Mucosa of descending colon (tissue), 3 donors: Measurements from ENCODE around the gene ZDHHC7. TPM values are rescaled to one million over a fixed set of nuclear protein-coding genes. Genes with fewer than 3 reads are reported as not detected.

Experiments
- ATAC-seq: fragments of 200-7000 bp; cut with Tn5 transposase; one replicate; pipeline ENCODE4 v1.9.1; 2020; ENCODE audit warnings: mild to moderate bottlenecking, moderate library complexity
- DNase-seq, 3 donors: peaks; one replicate each; pipeline ENCODE4 v3.0.0-alpha.2; 2020
- H3K36me3 ChIP-seq: fragments of 200-600 bp; one replicate; pipeline ENCODE4 v1.8.0; 2021; ENCODE audit warnings: low read depth, mild to moderate bottlenecking
- H3K4me1 ChIP-seq: fragments of 200-600 bp; one replicate; pipeline ENCODE4 v1.8.0; 2021; ENCODE audit warnings: low read depth, mild to moderate bottlenecking
- H3K4me3 ChIP-seq: fragments of 200-600 bp; one replicate; pipeline ENCODE4 v1.8.0; 2021; ENCODE audit warnings: mild to moderate bottlenecking
- H3K9me3 ChIP-seq: fragments of 200-600 bp; one replicate; pipeline ENCODE4 v1.8.0; 2021; ENCODE audit warnings: mild to moderate bottlenecking
- intact Hi-C, 2 donors: fragments of 100-400 bp; cut with DNase I in 1 of 2; cut with micrococcal nuclease in 1 of 2; formaldehyde crosslinking; loops; one replicate each; pipeline versions ENCODE4 v1.11.0 to v1.11.1; 2022; cut with DNase I, micrococcal nuclease
- long read RNA-seq, 2 donors: library from polyadenylated mRNA; unstranded; transcript quantifications; one replicate each; pipeline ENCODE4 v2.0.0, GENCODE V29; 2019 to 2021
- total RNA-seq, 3 donors: library from RNA; stranded (reverse); fragmentation: NEBNext Ultra II Directional in 2 of 3; extraction: Animal tissue kit (Norgen Biotek cat#: 25700) in 2 of 3; gene quantifications; one replicate each; pipeline versions ENCODE4 v1.2.1 to v1.2.4, GENCODE V29; 2021 to 2023
- TF ChIP-seq, protein P1 (sequence below): fragments of 200-600 bp; IDR thresholded peaks from one replicate; pipeline ENCODE4 v1.8.0; 2022; ENCODE audit warnings: antibody characterized with exemption, mild to moderate bottlenecking
- donor health status: DM: no; HTN: no; CAD: no; lungs with moderate emphysema.
- donor health status: DM: no; HTN: no; CAD: no.
- donor health status: DM: no; HTN: yes; CAD: no.

The ZDHHC7 gene, protein sequence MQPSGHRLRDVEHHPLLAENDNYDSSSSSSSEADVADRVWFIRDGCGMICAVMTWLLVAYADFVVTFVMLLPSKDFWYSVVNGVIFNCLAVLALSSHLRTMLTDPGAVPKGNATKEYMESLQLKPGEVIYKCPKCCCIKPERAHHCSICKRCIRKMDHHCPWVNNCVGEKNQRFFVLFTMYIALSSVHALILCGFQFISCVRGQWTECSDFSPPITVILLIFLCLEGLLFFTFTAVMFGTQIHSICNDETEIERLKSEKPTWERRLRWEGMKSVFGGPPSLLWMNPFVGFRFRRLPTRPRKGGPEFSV
- 10 to 100 TPM; 69.8 to 96.1 (median 78.7) TPM for total RNA-seq
- long read RNA-seq, donor 1, transcript ZDHHC7-205 (5 exons, 582 nt), result minor isoform, 6 of 97 reads
- long read RNA-seq, donor 1, transcript ZDHHC7-203 (9 exons, 1,488 nt), result minor isoform, 28 of 97 reads
- long read RNA-seq, donor 1, transcript ZDHHC7-201 (8 exons, 3,442 nt), result major isoform, 41 of 97 reads
- long read RNA-seq, donor 1, partial matches to known transcripts, result 12 of 97 reads
- long read RNA-seq, donor 1, other reads (novel, unspliced or antisense), result 10 of 97 reads
- long read RNA-seq, donor 2, partial matches to known transcripts, result 3 of 5 reads
- long read RNA-seq, donor 2, other reads (novel, unspliced or antisense), result 0 of 5 reads

DNA sequence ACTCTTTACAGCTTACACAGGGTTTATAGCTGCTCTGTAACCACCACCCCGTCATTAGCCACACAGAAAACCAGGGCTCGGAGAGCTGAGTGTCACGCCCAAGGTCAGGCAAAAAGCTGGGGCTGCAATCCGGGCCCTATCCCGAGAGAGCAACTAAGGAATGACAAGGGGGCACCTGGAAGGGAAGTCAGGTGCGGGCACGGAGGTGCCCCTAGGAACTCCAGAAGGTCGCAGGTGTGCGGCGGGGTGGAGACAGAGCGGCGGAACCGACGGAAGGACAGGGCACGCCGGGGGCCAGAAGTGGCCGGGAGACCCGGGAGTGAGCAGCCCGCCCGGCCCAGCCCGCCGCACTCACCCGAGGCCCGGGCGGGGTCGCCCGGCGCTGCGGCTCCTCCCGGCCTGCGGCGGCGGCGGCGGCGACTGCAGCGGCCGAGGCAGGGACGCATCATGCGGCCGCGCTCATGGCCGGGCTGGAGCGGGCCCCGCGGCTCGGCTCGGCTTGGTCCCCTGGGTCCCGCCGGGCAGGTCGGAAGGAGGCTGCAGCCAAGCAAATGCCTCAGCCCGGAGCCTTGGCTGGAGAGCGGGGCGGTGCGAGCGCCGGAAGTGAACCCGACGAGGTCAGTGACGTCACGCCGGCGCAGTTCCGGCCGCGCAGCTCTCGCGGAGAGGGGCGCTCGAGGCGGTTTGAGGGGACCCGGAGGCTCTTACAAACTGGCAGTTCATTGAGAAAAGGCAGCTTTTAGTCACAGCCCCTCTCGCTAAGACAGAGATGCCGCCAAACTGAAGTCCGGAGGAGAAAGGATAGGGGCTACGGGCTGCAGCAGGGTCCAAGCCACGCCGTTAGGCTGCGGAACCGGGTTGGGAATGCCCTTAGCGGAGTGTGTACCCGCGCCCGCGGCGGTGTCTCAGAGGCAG lies at the start of gene ZDHHC7:
ZDHHC7 (minus strand) TSS at position 605 of the 915 bp plus-strand sequence. CDS start 20,917 bp downstream, outside the sequence.
- Histone ChIP-seq H3K9me3 (no peaks in the 10 kb centered on the region), H3K36me3 (no peaks in the 10 kb centered on the region), H3K4me3 (peak within 1 kb of the TSS; percentile 80), H3K4me1 (peaks cover 54% of the 10 kb centered on the region)
- intact Hi-C loops, result no loop called here
- peak; percentile 90 to 92 (median 92) for DNase-seq
- peak; percentile 84 for ATAC-seq
- TF ChIP-seq, protein P1, sequence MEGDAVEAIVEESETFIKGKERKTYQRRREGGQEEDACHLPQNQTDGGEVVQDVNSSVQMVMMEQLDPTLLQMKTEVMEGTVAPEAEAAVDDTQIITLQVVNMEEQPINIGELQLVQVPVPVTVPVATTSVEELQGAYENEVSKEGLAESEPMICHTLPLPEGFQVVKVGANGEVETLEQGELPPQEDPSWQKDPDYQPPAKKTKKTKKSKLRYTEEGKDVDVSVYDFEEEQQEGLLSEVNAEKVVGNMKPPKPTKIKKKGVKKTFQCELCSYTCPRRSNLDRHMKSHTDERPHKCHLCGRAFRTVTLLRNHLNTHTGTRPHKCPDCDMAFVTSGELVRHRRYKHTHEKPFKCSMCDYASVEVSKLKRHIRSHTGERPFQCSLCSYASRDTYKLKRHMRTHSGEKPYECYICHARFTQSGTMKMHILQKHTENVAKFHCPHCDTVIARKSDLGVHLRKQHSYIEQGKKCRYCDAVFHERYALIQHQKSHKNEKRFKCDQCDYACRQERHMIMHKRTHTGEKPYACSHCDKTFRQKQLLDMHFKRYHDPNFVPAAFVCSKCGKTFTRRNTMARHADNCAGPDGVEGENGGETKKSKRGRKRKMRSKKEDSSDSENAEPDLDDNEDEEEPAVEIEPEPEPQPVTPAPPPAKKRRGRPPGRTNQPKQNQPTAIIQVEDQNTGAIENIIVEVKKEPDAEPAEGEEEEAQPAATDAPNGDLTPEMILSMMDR, result no peak

DNA sequence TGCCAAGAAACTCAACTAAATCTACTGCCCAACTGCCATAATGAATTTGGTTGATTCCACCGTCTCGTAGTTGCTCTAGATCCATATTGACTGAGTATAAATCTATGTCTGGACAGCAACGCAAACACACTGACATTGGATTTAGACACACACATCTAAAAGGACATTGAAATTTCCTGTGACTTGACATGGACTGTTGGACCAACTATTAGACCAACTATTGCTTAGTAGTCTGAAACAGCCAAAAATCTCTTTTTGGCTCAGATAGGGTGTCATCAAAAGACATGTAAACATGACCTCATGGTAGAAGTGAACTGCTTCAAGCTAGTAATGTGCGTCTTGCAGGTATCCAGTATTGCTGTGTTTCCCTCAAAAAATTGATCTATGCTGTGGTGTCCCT lies 47.6 kb upstream of the ZDHHC7 start:
- TF ChIP-seq, protein P1, result no peak
- DNase-seq, result no peak
- H3K36me3 ChIP-seq, result no peaks in the 10 kb centered on the region
- intact Hi-C loops, result no loop called here
- H3K4me3 ChIP-seq, result no peak overlapping the region
- no peak for ATAC-seq
- no peaks in the 10 kb centered on the region for H3K9me3 ChIP-seq
- peaks cover 26% of the 10 kb centered on the region for H3K4me1 ChIP-seq

DNA sequence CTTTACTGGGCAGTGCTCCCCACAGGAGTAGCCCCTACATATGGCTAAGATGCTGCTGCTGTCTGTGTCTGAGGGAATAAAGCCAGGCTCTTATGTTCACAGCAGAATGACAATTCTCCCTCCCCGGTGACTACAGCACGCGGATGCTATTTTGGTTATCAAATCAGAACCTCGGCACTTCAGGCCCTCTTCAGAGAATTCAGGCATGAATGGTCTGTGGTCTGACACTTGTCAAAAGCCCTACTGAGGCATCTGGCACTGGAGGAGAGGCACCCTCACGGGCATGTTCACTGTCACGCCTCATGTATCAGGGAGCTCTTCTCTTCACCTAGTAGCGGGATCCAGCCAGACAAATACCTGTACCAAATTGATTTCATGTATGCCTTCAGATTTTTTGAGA lies 46.6 kb upstream of the ZDHHC7 start:
- DNase-seq (no peak), ATAC-seq (no peak)
- intact Hi-C loops, result no loop called here
- Histone ChIP-seq H3K9me3 (no peaks in the 10 kb centered on the region), H3K4me3 (no peak overlapping the region), H3K4me1 (peaks cover 26% of the 10 kb centered on the region), H3K36me3 (no peaks in the 10 kb centered on the region)
- TF ChIP-seq, protein P1, result no peak

DNA sequence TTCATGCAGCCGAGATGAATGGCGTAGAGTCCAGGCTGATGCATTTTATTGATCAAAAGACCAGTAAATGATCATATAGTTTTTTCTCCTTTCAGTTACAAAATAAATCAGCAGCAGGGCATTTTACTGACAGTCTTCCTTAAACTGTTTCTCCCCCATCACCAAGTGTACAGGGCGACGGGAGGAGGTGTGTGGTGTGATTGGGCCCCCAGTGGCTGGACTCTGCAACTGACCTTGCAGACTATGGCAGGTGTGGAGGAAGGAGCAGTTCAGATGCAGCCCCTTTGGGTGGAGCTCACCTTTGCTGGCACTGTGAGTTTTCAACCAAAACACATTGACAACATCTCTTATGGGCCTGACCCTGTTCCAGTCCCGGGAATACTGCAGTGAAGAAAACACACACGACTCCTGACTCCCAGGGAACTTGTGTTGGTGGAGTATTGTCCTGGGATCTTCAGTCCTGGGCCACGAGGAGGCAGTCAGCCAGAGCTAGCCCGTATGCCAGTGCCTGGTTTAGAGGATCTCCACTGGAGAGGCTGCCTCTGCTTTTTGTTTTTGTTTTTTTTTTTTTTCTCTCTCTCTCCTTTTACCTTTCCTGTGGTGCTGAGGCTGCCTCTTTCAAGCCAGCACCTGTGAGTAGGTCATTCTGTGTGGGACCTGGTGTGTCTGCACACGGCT lies 46.0 kb upstream of the ZDHHC7 start:
- ATAC-seq, result peak; percentile 71
- H3K36me3 ChIP-seq, result no peaks in the 10 kb centered on the region
- TF ChIP-seq, protein P1, result no peak
- intact Hi-C loops, result no loop called here
- peaks cover 26% of the 10 kb centered on the region for H3K4me1 ChIP-seq
- DNase-seq, result no peak
- no peak overlapping the region for H3K4me3 ChIP-seq
- no peaks in the 10 kb centered on the region for H3K9me3 ChIP-seq

DNA sequence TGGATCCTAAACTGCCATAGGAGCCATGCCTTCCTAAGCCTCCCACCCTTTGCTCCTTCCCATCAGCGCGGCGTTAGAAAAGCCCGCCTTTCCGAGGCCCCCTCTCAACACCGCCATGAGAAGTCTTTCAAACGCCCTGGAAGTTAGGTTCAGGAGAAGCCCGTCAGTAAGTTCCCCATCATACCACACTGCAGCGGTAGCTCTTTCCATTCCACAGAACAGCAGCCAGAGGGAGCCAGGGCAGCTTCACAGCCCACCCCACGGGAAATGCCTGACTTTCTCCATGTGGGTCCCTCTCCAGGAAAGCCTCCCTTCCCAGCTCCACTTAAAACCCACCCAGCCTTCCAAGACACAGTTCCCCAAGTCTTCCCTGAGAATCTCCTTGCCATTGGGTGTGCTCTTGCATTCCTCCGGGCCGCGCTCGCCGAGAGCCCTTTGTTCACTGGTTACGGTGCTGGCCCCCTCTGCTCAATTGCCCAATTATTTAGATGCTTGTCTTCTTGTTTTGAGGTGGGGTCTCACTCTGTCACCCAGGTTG lies 44.9 kb upstream of the ZDHHC7 start:
- Histone ChIP-seq H3K4me3 (no peak overlapping the region), H3K4me1 (peaks cover 26% of the 10 kb centered on the region), H3K9me3 (no peaks in the 10 kb centered on the region), H3K36me3 (no peaks in the 10 kb centered on the region)
- intact Hi-C loops, result no loop called here
- TF ChIP-seq, protein P1, result no peak
- ATAC-seq (peak; percentile 36), DNase-seq (no peak)
